ENCODE data around the gene TXNRD1.

TXNRD1 gene

DNA sequence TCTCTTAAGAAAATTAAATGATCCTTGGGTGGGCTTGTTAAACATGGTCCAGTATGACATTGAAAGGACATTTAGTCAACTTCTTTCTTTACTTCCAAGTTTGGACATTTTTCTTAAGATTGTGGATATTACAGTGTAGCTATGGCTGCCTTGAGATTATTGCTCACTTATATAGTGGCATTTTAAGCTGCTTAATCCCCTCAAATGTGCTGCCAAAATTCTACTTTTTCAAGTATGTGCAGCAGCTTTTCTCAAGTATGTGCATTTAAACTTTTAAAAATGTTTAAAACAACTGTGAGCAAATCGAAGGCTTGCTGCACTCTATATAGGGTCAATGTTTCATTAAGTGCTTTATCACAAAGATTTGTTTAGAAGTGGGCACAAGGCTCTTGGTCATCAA lies 7.4 kb downstream of the TXNRD1 start:
- no peaks in the 10 kb centered on the region for H3K27me3 ChIP-seq (ENCODE audit: insufficient read depth, low read length)
- H3K9me3 ChIP-seq (ENCODE audit: insufficient read depth, low read depth, low read length) = no peaks in the 10 kb centered on the region
- H3K36me3 ChIP-seq (ENCODE audit: insufficient read depth, low read depth, low read length) = no peaks in the 10 kb centered on the region
- H3K9ac ChIP-seq (ENCODE audit: low read depth, low read length) = no peak overlapping the region
- H3K27ac ChIP-seq (ENCODE audit: low read length) = no peak overlapping the region
- H3K4me3 ChIP-seq (ENCODE audit: low read length) = no peak overlapping the region
- no peaks in the 10 kb centered on the region for H3K4me1 ChIP-seq (ENCODE audit: insufficient read depth, low read length)

DNA sequence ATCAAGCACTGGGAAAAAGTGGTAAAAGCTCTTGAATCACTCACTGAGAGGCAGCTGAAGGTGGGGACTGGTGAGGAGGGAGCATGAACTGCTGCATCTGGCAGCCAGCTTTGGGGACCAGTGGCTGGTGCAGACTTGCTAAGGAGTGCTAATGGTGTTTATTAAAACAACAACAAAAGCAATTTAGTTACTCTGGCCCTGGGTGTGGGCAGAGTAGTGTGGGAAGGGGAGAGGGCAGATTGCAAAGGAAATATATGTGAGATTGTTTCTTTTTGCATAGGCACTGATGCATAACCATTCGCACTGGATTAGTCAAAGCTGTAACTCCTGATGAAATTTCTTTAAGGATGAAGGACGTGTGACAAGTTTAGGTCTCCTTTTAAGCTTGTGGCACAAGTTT lies 8.1 kb downstream of the TXNRD1 start:
- Histone ChIP-seq H3K4me1 (ENCODE audit: insufficient read depth, low read length) (no peaks in the 10 kb centered on the region), H3K4me3 (ENCODE audit: low read length) (no peak overlapping the region), H3K27ac (ENCODE audit: low read length) (no peak overlapping the region), H3K36me3 (ENCODE audit: insufficient read depth, low read depth, low read length) (no peaks in the 10 kb centered on the region), H3K9me3 (ENCODE audit: insufficient read depth, low read depth, low read length) (no peaks in the 10 kb centered on the region), H3K27me3 (ENCODE audit: insufficient read depth, low read length) (no peaks in the 10 kb centered on the region), H3K9ac (ENCODE audit: low read depth, low read length) (no peak overlapping the region)

DNA sequence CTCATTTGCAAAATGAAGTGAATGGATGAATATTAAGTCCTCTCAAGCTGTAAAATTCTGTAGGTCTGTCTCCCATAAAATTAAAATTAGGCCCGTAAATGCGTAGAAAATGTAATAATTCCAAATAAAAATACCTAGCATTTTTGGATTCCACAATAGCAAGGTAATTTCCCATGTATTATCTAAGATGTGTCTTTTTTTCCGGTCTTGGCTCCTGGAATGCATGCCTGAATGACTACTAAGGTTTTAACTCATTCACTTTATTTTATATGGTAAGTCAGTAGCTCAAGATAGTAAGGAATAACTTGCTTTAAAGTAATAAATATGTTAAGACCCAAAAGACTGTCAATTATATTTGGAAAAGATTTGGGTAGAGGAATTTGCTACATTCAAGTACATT lies 11.1 kb downstream of the TXNRD1 start:
- Histone ChIP-seq H3K27ac (ENCODE audit: low read length) (no peak overlapping the region), H3K4me3 (ENCODE audit: low read length) (no peak overlapping the region), H3K9me3 (ENCODE audit: insufficient read depth, low read depth, low read length) (peaks cover 2% of the 10 kb centered on the region; the same call in 1 of the 2 replicates), H3K36me3 (ENCODE audit: insufficient read depth, low read depth, low read length) (no peaks in the 10 kb centered on the region), H3K9ac (ENCODE audit: low read depth, low read length) (no peak overlapping the region), H3K4me1 (ENCODE audit: insufficient read depth, low read length) (no peaks in the 10 kb centered on the region), H3K27me3 (ENCODE audit: insufficient read depth, low read length) (no peaks in the 10 kb centered on the region)

DNA sequence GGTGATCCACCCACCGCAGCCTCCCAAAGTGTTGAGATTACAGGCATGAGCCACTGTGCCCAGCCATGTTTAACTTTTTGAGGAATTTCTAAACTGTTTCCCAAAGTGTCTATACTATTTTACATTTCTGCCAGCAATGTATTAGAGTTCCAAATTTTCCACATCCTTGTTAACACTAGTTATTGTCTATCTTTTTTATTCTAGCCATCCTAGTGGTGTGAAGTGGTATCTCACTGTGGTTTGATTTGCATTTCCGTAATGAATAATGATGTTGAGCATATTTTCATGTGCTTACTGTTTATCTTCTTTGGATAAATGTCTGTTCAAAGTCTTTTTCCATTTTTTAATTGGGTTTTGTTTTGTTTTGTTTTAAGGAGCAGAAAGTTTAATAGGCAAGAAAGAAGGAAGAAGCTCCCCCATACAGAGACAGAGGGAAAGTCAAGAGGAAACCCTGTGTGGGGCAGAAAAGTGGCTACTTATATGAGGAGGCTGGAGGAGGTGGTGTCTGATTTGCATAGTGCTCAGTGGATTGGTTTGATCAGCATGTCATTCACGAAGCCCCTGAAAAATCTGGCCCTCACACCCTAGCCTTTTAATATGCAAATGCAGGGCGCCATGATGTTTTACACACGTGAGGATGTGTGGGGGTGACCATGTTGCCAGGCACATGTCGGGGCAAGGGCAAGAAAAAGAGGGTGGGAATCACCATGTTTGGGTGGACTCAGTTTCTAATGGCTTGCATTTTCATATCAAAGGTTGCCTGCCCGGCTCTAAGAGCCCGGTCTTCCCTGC lies 14.9 kb downstream of the TXNRD1 start:
- Histone ChIP-seq H3K4me1 (ENCODE audit: insufficient read depth, low read length) (no peaks in the 10 kb centered on the region), H3K9ac (ENCODE audit: low read depth, low read length) (no peak overlapping the region), H3K27me3 (ENCODE audit: insufficient read depth, low read length) (no peaks in the 10 kb centered on the region), H3K4me3 (ENCODE audit: low read length) (no peak overlapping the region), H3K27ac (ENCODE audit: low read length) (no peak overlapping the region), H3K36me3 (ENCODE audit: insufficient read depth, low read depth, low read length) (no peaks in the 10 kb centered on the region), H3K9me3 (ENCODE audit: insufficient read depth, low read depth, low read length) (peaks cover 35% of the 10 kb centered on the region)

DNA sequence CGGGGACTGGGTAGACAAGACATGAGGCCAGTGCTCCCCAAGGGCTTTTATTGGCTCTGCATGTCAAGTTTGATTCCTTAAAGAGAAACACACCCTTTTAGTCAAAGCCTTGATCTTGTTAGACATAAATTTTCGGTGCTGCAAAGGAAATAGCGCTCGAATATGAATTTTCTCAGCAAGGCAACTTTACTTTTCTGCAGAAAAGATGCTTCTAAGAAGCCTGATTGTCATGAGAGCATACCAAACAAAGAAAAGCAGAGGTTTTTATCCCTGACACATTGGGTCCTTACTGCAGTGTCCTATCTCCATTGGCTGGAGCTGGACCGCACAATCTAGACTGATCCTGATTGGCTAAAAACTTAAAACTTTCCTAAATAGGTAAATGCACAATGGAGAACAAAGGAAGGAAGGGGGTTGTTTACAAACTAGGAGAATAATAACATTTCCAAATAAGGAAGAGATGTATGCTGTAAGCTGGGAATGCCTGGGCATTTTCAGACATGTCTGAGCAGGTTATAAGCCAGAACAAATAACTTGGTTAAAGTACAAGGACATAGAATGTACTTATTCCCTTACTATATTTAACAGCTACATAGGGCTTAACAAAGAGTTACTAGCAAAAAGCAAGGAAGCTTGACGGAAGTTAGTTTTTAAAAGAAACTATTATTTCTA lies 17.2 kb downstream of the TXNRD1 start:
- peaks cover 42% of the 10 kb centered on the region for H3K9me3 ChIP-seq (ENCODE audit: insufficient read depth, low read depth, low read length)
- H3K4me3 ChIP-seq (ENCODE audit: low read length) = no peak overlapping the region
- H3K9ac ChIP-seq (ENCODE audit: low read depth, low read length) = no peak overlapping the region
- H3K4me1 ChIP-seq (ENCODE audit: insufficient read depth, low read length) = no peaks in the 10 kb centered on the region
- H3K27me3 ChIP-seq (ENCODE audit: insufficient read depth, low read length) = no peaks in the 10 kb centered on the region
- H3K27ac ChIP-seq (ENCODE audit: low read length) = no peak overlapping the region
- no peaks in the 10 kb centered on the region for H3K36me3 ChIP-seq (ENCODE audit: insufficient read depth, low read depth, low read length)

DNA sequence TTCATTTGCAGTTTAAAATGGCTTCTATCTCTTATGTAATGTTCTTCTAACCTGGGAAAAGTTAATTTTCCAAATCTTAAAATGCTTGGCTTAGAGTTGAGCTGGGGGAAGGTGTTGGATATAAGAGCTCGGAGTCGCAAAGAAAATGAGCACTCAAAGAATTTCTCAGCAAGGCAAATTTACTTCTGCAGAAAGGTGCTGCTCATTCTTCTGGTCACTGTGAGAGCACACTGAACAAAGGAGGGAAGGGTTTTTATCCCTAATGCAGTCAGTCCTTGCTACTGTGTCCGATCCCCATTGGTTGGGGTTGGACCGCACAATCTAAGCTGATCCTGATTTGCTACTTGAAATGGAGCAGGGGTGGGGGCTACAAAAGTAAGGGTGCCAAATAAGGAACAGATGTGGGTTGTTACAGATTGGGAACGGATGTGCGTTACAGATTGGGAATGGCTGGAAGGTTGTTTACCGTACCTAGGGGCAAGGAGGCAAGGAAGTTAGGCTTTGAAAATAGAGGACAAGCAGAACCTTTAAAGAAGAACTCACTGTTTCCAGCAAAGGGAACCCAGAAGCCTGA lies 19.4 kb downstream of the TXNRD1 start:
- no peaks in the 10 kb centered on the region for H3K27me3 ChIP-seq (ENCODE audit: insufficient read depth, low read length)
- H3K36me3 ChIP-seq (ENCODE audit: insufficient read depth, low read depth, low read length) = no peaks in the 10 kb centered on the region
- H3K9ac ChIP-seq (ENCODE audit: low read depth, low read length) = no peak overlapping the region
- no peaks in the 10 kb centered on the region for H3K4me1 ChIP-seq (ENCODE audit: insufficient read depth, low read length)
- no peak overlapping the region for H3K4me3 ChIP-seq (ENCODE audit: low read length)
- peaks cover 42% of the 10 kb centered on the region for H3K9me3 ChIP-seq (ENCODE audit: insufficient read depth, low read depth, low read length)
- no peak overlapping the region for H3K27ac ChIP-seq (ENCODE audit: low read length)

DNA sequence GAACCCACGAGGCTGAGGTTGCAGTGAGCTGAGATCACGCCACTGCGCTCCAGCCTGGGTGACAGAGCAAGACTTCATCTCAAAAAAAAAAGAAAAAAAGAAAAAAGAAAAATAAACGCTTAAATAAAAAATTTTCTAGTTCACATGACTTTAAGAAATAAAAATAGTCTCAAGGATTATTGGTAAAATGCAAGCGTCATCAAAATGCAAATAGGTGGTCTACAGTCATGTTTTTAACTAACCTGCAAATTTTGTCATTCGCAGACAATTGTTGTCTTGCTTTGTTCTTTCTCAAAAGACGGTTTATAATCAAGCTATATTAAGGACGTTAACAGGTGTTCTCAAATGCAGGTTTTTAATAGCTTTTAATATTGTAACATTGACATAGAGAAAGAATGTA lies 22.4 kb downstream of the TXNRD1 start:
- Histone ChIP-seq H3K9ac (ENCODE audit: low read depth, low read length) (no peak overlapping the region), H3K9me3 (ENCODE audit: insufficient read depth, low read depth, low read length) (peaks cover 28% of the 10 kb centered on the region), H3K27me3 (ENCODE audit: insufficient read depth, low read length) (no peaks in the 10 kb centered on the region), H3K4me1 (ENCODE audit: insufficient read depth, low read length) (no peaks in the 10 kb centered on the region), H3K4me3 (ENCODE audit: low read length) (no peak overlapping the region), H3K27ac (ENCODE audit: low read length) (no peak overlapping the region), H3K36me3 (ENCODE audit: insufficient read depth, low read depth, low read length) (no peaks in the 10 kb centered on the region)

DNA sequence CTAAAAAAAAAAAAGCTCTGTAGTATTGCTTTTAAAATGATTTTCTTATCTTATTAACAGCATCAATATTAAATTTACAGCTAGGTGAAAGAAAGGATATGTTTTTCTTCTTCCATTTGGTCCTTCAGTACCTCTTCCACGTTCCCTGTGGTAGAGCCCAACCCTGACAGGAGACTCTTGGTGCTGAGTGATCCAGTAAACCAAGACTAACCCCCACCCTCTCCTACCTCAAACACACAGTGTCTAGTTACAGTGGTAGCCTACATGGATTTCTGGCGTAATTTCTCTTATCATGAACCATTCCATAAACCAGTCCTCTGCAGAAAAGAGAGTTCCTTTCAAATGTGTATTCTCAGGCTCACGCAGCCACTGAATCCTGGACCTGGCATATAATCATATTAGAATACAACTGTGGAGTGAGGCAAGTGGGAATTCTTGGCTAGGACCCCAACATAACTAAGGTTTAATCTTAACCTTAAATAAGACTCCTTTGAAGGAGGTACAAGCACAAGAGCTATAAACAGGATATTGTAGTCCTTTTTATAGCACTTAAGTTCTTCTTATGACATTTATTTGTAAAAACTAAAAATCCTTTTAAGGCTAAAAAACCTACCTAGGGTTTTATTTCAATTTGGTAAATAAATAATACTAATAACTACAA lies 27.1 kb downstream of the TXNRD1 start:
- H3K9ac ChIP-seq (ENCODE audit: low read depth, low read length) = no peak overlapping the region
- no peaks in the 10 kb centered on the region for H3K4me1 ChIP-seq (ENCODE audit: insufficient read depth, low read length)
- H3K4me3 ChIP-seq (ENCODE audit: low read length) = no peak overlapping the region
- no peaks in the 10 kb centered on the region for H3K27me3 ChIP-seq (ENCODE audit: insufficient read depth, low read length)
- no peaks in the 10 kb centered on the region for H3K36me3 ChIP-seq (ENCODE audit: insufficient read depth, low read depth, low read length)
- H3K9me3 ChIP-seq (ENCODE audit: insufficient read depth, low read depth, low read length) = no peaks in the 10 kb centered on the region
- H3K27ac ChIP-seq (ENCODE audit: low read length) = no peak overlapping the region

DNA sequence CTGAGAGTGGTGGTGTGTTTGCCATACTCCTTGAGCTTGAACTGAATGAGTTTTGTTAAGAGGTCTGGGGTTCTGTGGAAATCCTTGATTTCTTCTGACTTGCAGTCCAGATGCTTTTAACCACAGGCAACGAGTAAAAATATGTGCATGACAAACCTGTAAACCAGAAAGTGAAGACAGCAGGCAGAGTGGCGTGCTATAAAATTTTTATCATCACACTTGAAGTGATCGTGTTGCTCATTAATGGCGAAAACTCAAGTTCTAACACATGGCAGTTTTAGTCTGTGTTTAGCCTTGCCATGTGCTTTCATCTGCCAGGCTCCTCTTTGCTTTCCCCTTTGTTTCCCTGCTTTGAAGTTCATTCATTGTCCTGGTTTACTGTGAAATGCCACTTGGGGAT lies 28.0 kb downstream of the TXNRD1 start:
- Histone ChIP-seq H3K36me3 (ENCODE audit: insufficient read depth, low read depth, low read length) (no peaks in the 10 kb centered on the region), H3K27me3 (ENCODE audit: insufficient read depth, low read length) (no peaks in the 10 kb centered on the region), H3K9me3 (ENCODE audit: insufficient read depth, low read depth, low read length) (no peaks in the 10 kb centered on the region), H3K27ac (ENCODE audit: low read length) (no peak overlapping the region), H3K4me3 (ENCODE audit: low read length) (no peak overlapping the region), H3K4me1 (ENCODE audit: insufficient read depth, low read length) (no peaks in the 10 kb centered on the region; the same call in 1 of the 2 replicates), H3K9ac (ENCODE audit: low read depth, low read length) (no peak overlapping the region)

DNA sequence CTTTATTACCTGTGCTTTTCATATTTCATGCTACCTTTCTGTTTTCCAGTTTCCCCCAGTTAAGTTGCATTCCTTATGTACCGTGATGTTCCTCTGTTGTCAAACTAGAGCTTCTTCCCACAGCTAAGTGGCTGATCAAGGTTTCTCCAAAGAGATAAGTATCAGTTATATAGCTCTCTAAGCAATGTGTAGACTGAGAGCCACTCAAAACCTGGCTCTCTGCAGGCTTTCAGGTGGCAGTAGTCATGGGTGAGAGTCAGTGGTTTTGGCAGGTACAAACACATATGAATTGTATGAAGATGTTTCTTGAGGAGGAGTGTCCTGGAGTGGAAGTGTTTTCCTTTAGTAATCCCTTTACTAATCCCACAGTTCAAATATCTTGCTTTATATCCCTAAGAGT lies 28.4 kb downstream of the TXNRD1 start:
- Histone ChIP-seq H3K9me3 (ENCODE audit: insufficient read depth, low read depth, low read length) (no peaks in the 10 kb centered on the region), H3K27ac (ENCODE audit: low read length) (no peak overlapping the region), H3K36me3 (ENCODE audit: insufficient read depth, low read depth, low read length) (no peaks in the 10 kb centered on the region), H3K27me3 (ENCODE audit: insufficient read depth, low read length) (no peaks in the 10 kb centered on the region), H3K4me3 (ENCODE audit: low read length) (no peak overlapping the region), H3K4me1 (ENCODE audit: insufficient read depth, low read length) (peaks cover 3% of the 10 kb centered on the region; the same call in 1 of the 2 replicates), H3K9ac (ENCODE audit: low read depth, low read length) (no peak overlapping the region)

DNA sequence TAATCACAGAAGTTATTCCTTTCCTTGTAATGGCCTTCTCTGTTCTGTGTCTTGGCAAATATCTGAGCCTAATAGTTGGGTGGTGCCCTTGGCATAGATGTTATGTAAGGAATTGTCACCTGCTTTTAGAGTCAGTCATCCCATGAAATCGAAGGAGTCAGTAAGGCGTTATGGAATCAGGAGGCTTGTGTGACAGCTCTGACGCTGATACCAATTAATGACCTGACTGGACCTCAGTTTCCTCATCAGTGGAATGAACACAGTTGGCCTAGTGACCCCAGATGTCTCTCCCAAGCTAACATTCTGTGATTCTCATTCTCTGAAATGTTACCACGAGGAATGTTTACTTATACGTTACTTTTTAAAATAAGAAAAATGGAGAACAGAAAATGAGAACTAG lies 32.1 kb downstream of the TXNRD1 start:
- Histone ChIP-seq H3K9me3 (ENCODE audit: insufficient read depth, low read depth, low read length) (no peaks in the 10 kb centered on the region), H3K9ac (ENCODE audit: low read depth, low read length) (no peak overlapping the region), H3K4me1 (ENCODE audit: insufficient read depth, low read length) (peaks cover 3% of the 10 kb centered on the region; the same call in 1 of the 2 replicates), H3K4me3 (ENCODE audit: low read length) (no peak overlapping the region), H3K27me3 (ENCODE audit: insufficient read depth, low read length) (no peaks in the 10 kb centered on the region), H3K36me3 (ENCODE audit: insufficient read depth, low read depth, low read length) (no peaks in the 10 kb centered on the region), H3K27ac (ENCODE audit: low read length) (no peak overlapping the region)

Data from iPS-20b (cell line).